Caco-2 (cell line): Measurements from ENCODE around the gene TMEM176B. TPM values are rescaled to one million over a fixed set of nuclear protein-coding genes. Genes with fewer than 3 reads are reported as not detected.

Source experiments
- BruUV-seq: library from RNA; stranded (reverse); fragments of 400-500 nt; replicated peaks from 2 replicates; lab custom pipeline; 2021; lab: Mats Ljungman, UMichigan
- CTCF ChIA-PET: fragments of 300-600 bp; sonication (Branson Sonifier 250); formaldehyde crosslinking; loops from one replicate; lab custom pipeline; 2022; ENCODE audit warnings: antibody characterized with exemption; lab: Charles Lee
- POLR2A ChIA-PET: fragments of 300-600 bp; sonication (Branson Sonifier 250); formaldehyde crosslinking; loops from one replicate; lab custom pipeline; 2022; ENCODE audit warnings: antibody characterized with exemption; lab: Charles Lee
- DNase-seq, 2 experiments: peaks; one replicate each; pipeline versions ENCODE4 v3.0.0 to v3.0.0-alpha.2; 2020 to 2022
- H3K27me3 ChIP-seq: replicated peaks from 2 replicates; pipeline ENCODE4 v1.6.0; 2011; ENCODE audit warnings: low read length; ENCODE audit not compliant: control insufficient read depth, insufficient read depth
- H3K36me3 ChIP-seq: 2 replicates; pipeline ENCODE4 v1.5.1; 2011; ENCODE audit warnings: low read length; ENCODE audit not compliant: control insufficient read depth, insufficient read depth
- H3K4me1 ChIP-seq: fragments of 250-450 bp; sonication (Bioruptor Pico); 2 replicates; pipeline ENCODE4 v1.5.1; 2020; ENCODE audit warnings: mild to moderate bottlenecking
- H3K4me3 ChIP-seq: 2 replicates; pipeline ENCODE4 v1.5.1; 2011; ENCODE audit warnings: low read depth, mild to moderate bottlenecking, control low read depth, low read length
- H3K9me3 ChIP-seq: fragments of 250-450 bp; sonication (Bioruptor Pico); 2 replicates; pipeline ENCODE4 v1.5.1; 2020; ENCODE audit warnings: mild to moderate bottlenecking, moderate library complexity
- H3K27ac Mint-ChIP-seq: one replicate; pipeline ENCODE4 v1.8.0; 2022; ENCODE audit warnings: mixed read lengths; ENCODE audit not compliant: unreplicated experiment
- H3K27me3 Mint-ChIP-seq: one replicate; pipeline ENCODE4 v1.8.0; 2022; ENCODE audit warnings: mixed read lengths; ENCODE audit not compliant: insufficient read depth, unreplicated experiment
- H3K36me3 Mint-ChIP-seq: one replicate; pipeline ENCODE4 v1.8.0; 2022; ENCODE audit warnings: mild to moderate bottlenecking, mixed read lengths; ENCODE audit not compliant: insufficient read depth, unreplicated experiment
- H3K4me1 Mint-ChIP-seq: one replicate; pipeline ENCODE4 v1.8.0; 2022; ENCODE audit warnings: low read depth, mixed read lengths; ENCODE audit not compliant: unreplicated experiment
- H3K4me3 Mint-ChIP-seq: one replicate; pipeline ENCODE4 v1.8.0; 2022; ENCODE audit warnings: mild to moderate bottlenecking, moderate library complexity, mixed read lengths; ENCODE audit not compliant: unreplicated experiment
- H3K9me3 Mint-ChIP-seq: one replicate; pipeline ENCODE4 v1.8.0; 2022; ENCODE audit warnings: mixed read lengths; ENCODE audit not compliant: unreplicated experiment
- CTCF ChIP-seq, 2 experiments: fragments of 200-600 bp in 1 of 2; IDR thresholded peaks; 1 replicate in 1 of 2; 2 replicates in 1 of 2; pipeline versions ENCODE4 v1.5.1 to v1.8.0; 2011 to 2022; ENCODE audit warnings: antibody characterized with exemption in 1 of 2, control low read depth in 1 of 2, inconsistent platforms in 1 of 2, low read depth in 1 of 2, low read length in 1 of 2, mild to moderate bottlenecking in 1 of 2, moderate library complexity in 1 of 2; ENCODE audit not compliant: insufficient read depth in 1 of 2, severe bottlenecking in 1 of 2, unreplicated experiment in 1 of 2
- intact Hi-C: fragments of 100-400 bp; cut with micrococcal nuclease; formaldehyde crosslinking; loops from one replicate; pipeline ENCODE4 v1.10.0; 2022; ENCODE audit not compliant: unreplicated experiment
- total RNA-seq: library from RNA; stranded (reverse); gene quantifications from 2 replicates; pipeline ENCODE4 v1.2.3, GENCODE V29; 2022

The TMEM176B gene
- total RNA-seq, 1 experiment from 2014 or later: 35.8 TPM

DNA sequence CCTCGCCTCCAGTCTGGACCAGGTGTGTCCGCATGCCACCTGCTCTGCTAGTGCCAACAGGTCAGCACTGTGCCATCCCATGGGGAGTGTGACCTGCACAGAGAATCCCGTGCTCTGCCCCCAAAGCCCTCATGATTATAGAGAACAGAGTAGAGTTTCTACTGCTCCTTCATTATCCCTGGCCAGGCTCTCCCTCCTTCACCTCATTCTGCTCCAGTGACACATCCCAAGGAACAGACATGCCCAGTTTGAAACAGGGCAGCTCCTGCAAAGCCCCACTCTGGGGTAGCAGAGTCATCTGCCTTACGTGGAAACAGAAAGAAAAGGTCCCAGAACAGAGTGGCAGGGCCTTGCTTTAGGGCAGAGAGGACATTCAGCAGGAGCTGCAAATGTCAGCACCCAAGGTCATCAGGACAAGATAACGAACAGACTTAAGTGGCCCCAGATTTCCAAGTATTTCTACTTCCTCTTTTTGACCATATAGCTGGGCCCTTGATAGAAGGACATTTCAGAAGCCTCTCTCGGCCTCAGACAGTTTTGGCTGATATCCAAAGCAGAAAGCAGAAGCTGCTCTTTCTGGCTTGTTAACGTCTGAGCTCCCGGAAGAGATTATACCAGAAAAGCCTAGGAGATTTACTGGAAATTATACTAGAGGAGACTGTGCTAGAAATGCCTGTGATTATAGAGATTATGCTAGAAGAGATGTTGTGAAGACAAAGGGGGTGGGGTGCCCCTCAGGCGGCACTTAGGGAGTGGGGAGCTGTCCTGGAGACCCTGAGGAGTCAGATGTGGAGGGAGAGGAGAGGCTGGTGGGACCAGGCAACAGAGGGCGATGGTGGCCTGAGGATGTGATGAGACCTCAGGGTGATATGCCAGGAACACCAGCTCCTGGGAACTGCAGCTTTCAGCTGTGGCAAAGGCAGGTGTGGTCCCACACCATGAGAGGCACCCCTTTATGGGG lies 12.6 kb downstream of the TMEM176B start:
- Mint-ChIP-seq H3K27ac (no peak overlapping the region), H3K4me1 (no peaks in the 10 kb centered on the region), H3K36me3 (no peaks in the 10 kb centered on the region), H3K27me3 (no peaks in the 10 kb centered on the region), H3K4me3 (no peak overlapping the region), H3K9me3 (no peaks in the 10 kb centered on the region)
- ChIA-PET POLR2A (interaction anchor here (0.6 kb wide), 1 partner anchor 173 kb away, joined by 4 read pairs; no protein-coding TSS in a partner anchor), CTCF (interaction anchor here (0.5 to 1.3 kb wide), 7 partner anchors 9 to 150 kb away, joined by 3 to 7 read pairs (median 5); no protein-coding TSS in a partner anchor)
- intact Hi-C loops: no loop called here
- Histone ChIP-seq H3K4me3 (no peak overlapping the region), H3K27me3 (no peaks in the 10 kb centered on the region), H3K9me3 (no peaks in the 10 kb centered on the region), H3K36me3 (no peaks in the 10 kb centered on the region; the same call in 1 of the 2 replicates), H3K4me1 (peaks cover 18% of the 10 kb centered on the region)
- no TSS peak for BruUV-seq
- TF ChIP-seq CTCF (IDR thresholded peaks at IDR 0.05; ENCODE audit: insufficient read depth in 1 of 2, low read depth in 1 of 2, low read length in 1 of 2, severe bottlenecking in 1 of 2, unreplicated experiment in 1 of 2): peak in 1 of 2 experiments; percentile 33
- peak in 1 of 2 experiments; percentile 34 for DNase-seq

- no peaks in the 10 kb centered on the region for H3K27me3 ChIP-seq
- no peak for DNase-seq
- BruUV-seq: no TSS peak
- ChIA-PET POLR2A (no interaction called here), CTCF (interaction anchor here (0.7 kb wide), 1 partner anchor 157 kb away, joined by 3 read pairs; no protein-coding TSS in a partner anchor)
- no peak overlapping the region for H3K4me3 ChIP-seq
- H3K36me3 Mint-ChIP-seq: no peaks in the 10 kb centered on the region
- no peaks in the 10 kb centered on the region for H3K36me3 ChIP-seq
- H3K4me1 Mint-ChIP-seq: peaks cover 7% of the 10 kb centered on the region
- H3K9me3 ChIP-seq: no peaks in the 10 kb centered on the region
- TF ChIP-seq CTCF (IDR thresholded peaks at IDR 0.05; ENCODE audit: insufficient read depth in 1 of 2, low read depth in 1 of 2, low read length in 1 of 2, severe bottlenecking in 1 of 2, unreplicated experiment in 1 of 2): no peak
- intact Hi-C loops: no loop called here
- H3K4me1 ChIP-seq: peaks cover 18% of the 10 kb centered on the region
- no peak overlapping the region for H3K4me3 Mint-ChIP-seq
- no peaks in the 10 kb centered on the region for H3K9me3 Mint-ChIP-seq
- no peaks in the 10 kb centered on the region for H3K27me3 Mint-ChIP-seq
- no peak overlapping the region for H3K27ac Mint-ChIP-seq
Observed at GRCh38 chr7:150784954-150785353, 15.2 kb downstream of the TMEM176B start.

DNA sequence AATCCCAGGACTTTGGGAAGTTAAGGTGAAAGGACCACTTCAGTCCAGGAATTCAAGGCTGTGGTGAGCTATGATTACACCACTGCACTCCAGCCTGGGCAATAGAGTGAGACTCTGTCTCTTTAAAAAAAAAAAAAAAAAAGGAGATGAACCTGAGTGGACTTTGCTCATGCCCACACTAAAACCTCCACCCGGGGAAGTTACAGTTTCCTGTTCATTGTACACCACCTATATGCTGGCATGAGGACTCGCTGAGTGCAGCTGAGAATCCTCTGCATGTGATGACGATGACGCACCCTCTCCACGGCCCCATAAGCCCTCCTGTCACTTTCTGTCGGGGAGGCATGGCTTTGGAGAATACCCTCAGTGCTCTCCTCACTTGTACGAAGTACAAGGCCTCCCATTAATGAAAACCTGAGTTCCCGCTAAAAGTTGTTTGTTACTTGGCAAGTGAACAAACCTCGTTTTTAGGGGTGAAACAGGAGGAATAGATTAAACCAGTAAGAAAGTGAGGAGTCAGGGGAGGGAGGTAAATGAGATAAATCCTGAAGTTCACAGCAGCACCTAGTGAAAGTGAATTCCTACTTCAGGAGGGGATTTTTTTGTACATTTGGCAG lies 15.9 kb downstream of the TMEM176B start:
- Histone ChIP-seq H3K27me3 (no peaks in the 10 kb centered on the region), H3K9me3 (no peaks in the 10 kb centered on the region), H3K4me3 (no peak overlapping the region), H3K4me1 (peaks cover 18% of the 10 kb centered on the region), H3K36me3 (no peaks in the 10 kb centered on the region)
- Mint-ChIP-seq H3K27ac (peak overlapping the region; percentile 46), H3K4me1 (peaks cover 7% of the 10 kb centered on the region), H3K9me3 (no peaks in the 10 kb centered on the region), H3K36me3 (no peaks in the 10 kb centered on the region), H3K27me3 (no peaks in the 10 kb centered on the region), H3K4me3 (no peak overlapping the region)
- peak; percentile 20 to 73 for DNase-seq
- intact Hi-C loops: no loop called here
- TF ChIP-seq CTCF (IDR thresholded peaks at IDR 0.05; ENCODE audit: insufficient read depth in 1 of 2, low read depth in 1 of 2, low read length in 1 of 2, severe bottlenecking in 1 of 2, unreplicated experiment in 1 of 2): no peak
- ChIA-PET POLR2A (interaction anchor here (0.6 to 0.7 kb wide), 2 partner anchors 48 to 192 kb away, joined by 6 to 7 read pairs; no protein-coding TSS in a partner anchor), CTCF (interaction anchor here (0.6 kb wide), 3 partner anchors 55 to 395 kb away, joined by 3 to 8 read pairs (median 4); partner anchors contain the start of gene AOC1)
- BruUV-seq: no TSS peak
